Neural cell (in vitro differentiated cells): Measurements from ENCODE around the gene ARHGEF25.

ENCODE experiments used
- CTCF ChIP-seq: fragments of 450-650 bp; IDR thresholded peaks from 2 replicates; pipeline ENCODE4 v1.5.1; 2014; ENCODE audit warnings: antibody characterized with exemption, mild to moderate bottlenecking, moderate library complexity; ENCODE audit not compliant: poor library complexity, severe bottlenecking
- EP300 ChIP-seq: fragments of 450-650 bp; conservative IDR thresholded peaks from 2 replicates; pipeline ENCODE4 v1.6.1; 2014; ENCODE audit warnings: antibody characterized with exemption, mild to moderate bottlenecking, moderate library complexity; ENCODE audit not compliant: poor library complexity, severe bottlenecking
- EZH2 ChIP-seq: fragments of 200-600, 300-800 bp; shearing (Covaris generic), sonication (generic); IDR thresholded peaks from 2 replicates; pipeline ENCODE4 v1.6.1; 2014; ENCODE audit warnings: antibody characterized with exemption, low read length, borderline replicate concordance, mild to moderate bottlenecking; ENCODE audit not compliant: insufficient read depth, poor library complexity, severe bottlenecking
- RAD21 ChIP-seq: fragments of 450-650 bp; conservative IDR thresholded peaks from 2 replicates; pipeline ENCODE4 v1.6.1; 2014; ENCODE audit warnings: antibody characterized with exemption, mild to moderate bottlenecking, moderate library complexity

GRCh38 chr12:57620936-57621496 lies 9.8 kb downstream of the ARHGEF25 start:
- TF ChIP-seq CTCF = no peak
- TF ChIP-seq EP300 = no peak
- peak; percentile 34 for TF ChIP-seq EZH2
- no peak for TF ChIP-seq RAD21
